Measurements from ENCODE around the gene LRRC61. TPM values are rescaled to one million over a fixed set of nuclear protein-coding genes. Genes with fewer than 3 reads are reported as not detected.

The LRRC61 gene
- total RNA-seq, 2 donors from 2014 or later: 4.6 to 10.2 TPM

GRCh38 chr7:150370612-150371071 lies 47.5 kb downstream of the LRRC61 start:
- H3K9me3 ChIP-seq: no peaks in the 10 kb centered on the region
- H3K27me3 ChIP-seq (replicated peaks; ENCODE audit: insufficient read depth): no peaks in the 10 kb centered on the region
- H3K36me3 ChIP-seq: peaks cover 30% of the 10 kb centered on the region
- H3K27ac ChIP-seq: no peak overlapping the region
- no peak for TF ChIP-seq CTCF (IDR thresholded peaks at IDR 0.05)
- no peak overlapping the region for H3K4me3 ChIP-seq
- H3K4me1 ChIP-seq (ENCODE audit: control insufficient read depth in 1 of 2, low read depth in 2 of 2): peaks cover 8 to 36% of the 10 kb centered on the region in 2 donors
- ATAC-seq (ENCODE audit: insufficient number of reproducible peaks, low FRiP score, low read depth): no peak
- DNase-seq (ENCODE audit: low spot score): no peak

GRCh38 chr7:150371131-150371995 lies 48.2 kb downstream of the LRRC61 start:
- Histone ChIP-seq H3K36me3 (peaks cover 30% of the 10 kb centered on the region), H3K9me3 (no peaks in the 10 kb centered on the region), H3K4me3 (no peak overlapping the region), H3K27me3 (replicated peaks; ENCODE audit: insufficient read depth) (no peaks in the 10 kb centered on the region), H3K4me1 (ENCODE audit: control insufficient read depth in 1 of 2, low read depth in 2 of 2) (peaks cover 8 to 36% of the 10 kb centered on the region in 2 donors), H3K27ac (no peak overlapping the region)
- ATAC-seq (ENCODE audit: insufficient number of reproducible peaks, low FRiP score, low read depth) (no peak), DNase-seq (ENCODE audit: low spot score) (no peak)
- no peak for TF ChIP-seq CTCF (IDR thresholded peaks at IDR 0.05)

GRCh38 chr7:150371996-150372270 lies 48.8 kb downstream of the LRRC61 start:
- ATAC-seq (ENCODE audit: insufficient number of reproducible peaks, low FRiP score, low read depth) (no peak), DNase-seq (ENCODE audit: low spot score) (no peak)
- no peak for TF ChIP-seq CTCF (IDR thresholded peaks at IDR 0.05)
- Histone ChIP-seq H3K27ac (no peak overlapping the region), H3K27me3 (replicated peaks; ENCODE audit: insufficient read depth) (no peaks in the 10 kb centered on the region), H3K9me3 (no peaks in the 10 kb centered on the region), H3K4me1 (ENCODE audit: control insufficient read depth in 1 of 2, low read depth in 2 of 2) (peaks cover 8 to 36% of the 10 kb centered on the region in 2 donors), H3K36me3 (peaks cover 30% of the 10 kb centered on the region), H3K4me3 (no peak overlapping the region)

- H3K36me3 ChIP-seq: peaks cover 30% of the 10 kb centered on the region
- H3K27me3 ChIP-seq (replicated peaks; ENCODE audit: insufficient read depth): no peaks in the 10 kb centered on the region
- TF ChIP-seq CTCF (IDR thresholded peaks at IDR 0.05): no peak
- no peak overlapping the region for H3K4me3 ChIP-seq
- peaks cover 8 to 36% of the 10 kb centered on the region in 2 donors for H3K4me1 ChIP-seq (ENCODE audit: control insufficient read depth in 1 of 2, low read depth in 2 of 2)
- H3K27ac ChIP-seq: no peak overlapping the region
- ATAC-seq (ENCODE audit: insufficient number of reproducible peaks, low FRiP score, low read depth) (no peak), DNase-seq (ENCODE audit: low spot score) (no peak)
- H3K9me3 ChIP-seq: no peaks in the 10 kb centered on the region
Observed at GRCh38 chr7:150372271-150373048, 49.3 kb downstream of the LRRC61 start.

GRCh38 chr7:150373049-150373801 lies 50.1 kb downstream of the LRRC61 start:
- DNase-seq (ENCODE audit: low spot score) (no peak), ATAC-seq (ENCODE audit: insufficient number of reproducible peaks, low FRiP score, low read depth) (no peak)
- Histone ChIP-seq H3K36me3 (peaks cover 30% of the 10 kb centered on the region), H3K4me1 (ENCODE audit: control insufficient read depth in 1 of 2, low read depth in 2 of 2) (peaks cover 11 to 32% of the 10 kb centered on the region in 2 donors), H3K9me3 (no peaks in the 10 kb centered on the region), H3K27ac (no peak overlapping the region), H3K27me3 (replicated peaks; ENCODE audit: insufficient read depth) (no peaks in the 10 kb centered on the region), H3K4me3 (no peak overlapping the region)
- TF ChIP-seq CTCF (IDR thresholded peaks at IDR 0.05): no peak

Measured in thoracic aorta (tissue), 2 donors.